NOMO-1 treated with dmso at 0.1 percent for 144 hours (cell line): ENCODE measurements around the gene STARD8.
"Not testable (repeated sequence)": the region's sequence is repeated elsewhere in the genome, so short reads cannot be mapped to it uniquely, and the experiment has no call there.

Experiments used
- DNase-seq: peaks from one replicate; lab custom pipeline; 2025; ENCODE audit not compliant: unreplicated experiment; lab: John Stamatoyannopoulos, UW

STARD8 gene

DNA sequence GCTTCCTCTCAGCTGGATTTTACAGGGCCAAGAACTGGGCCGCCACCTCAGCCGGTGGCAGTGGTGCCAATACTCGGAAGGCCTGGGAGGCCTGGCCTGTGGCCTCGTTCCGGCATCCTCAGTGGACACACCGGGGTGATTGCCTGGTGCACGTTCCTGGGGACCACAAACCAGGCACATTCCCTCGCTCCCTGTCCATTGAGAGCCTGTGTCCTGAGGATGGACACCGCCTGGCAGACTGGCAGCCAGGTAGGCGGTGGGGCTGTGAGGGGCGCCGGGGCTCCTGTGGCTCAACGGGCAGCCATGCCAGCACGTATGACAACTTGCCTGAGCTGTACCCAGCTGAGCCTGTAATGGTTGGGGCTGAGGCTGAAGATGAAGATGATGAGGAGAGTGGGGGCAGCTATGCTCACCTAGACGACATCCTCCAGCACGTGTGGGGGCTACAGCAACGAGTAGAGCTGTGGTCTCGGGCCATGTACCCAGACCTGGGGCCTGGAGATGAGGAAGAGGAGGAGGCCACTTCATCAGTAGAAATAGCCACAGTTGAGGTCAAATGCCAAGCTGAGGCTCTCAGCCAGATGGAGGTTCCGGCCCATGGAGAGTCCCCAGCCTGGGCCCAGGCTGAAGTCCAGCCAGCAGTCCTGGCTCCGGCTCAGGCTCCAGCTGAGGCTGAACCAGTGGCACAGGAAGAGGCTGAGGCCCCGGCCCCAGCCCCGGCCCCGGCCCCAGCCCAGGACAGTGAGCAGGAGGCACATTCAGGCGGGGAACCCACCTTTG, 70.4 kb downstream of the STARD8 start:
- no peak for DNase-seq

DNA sequence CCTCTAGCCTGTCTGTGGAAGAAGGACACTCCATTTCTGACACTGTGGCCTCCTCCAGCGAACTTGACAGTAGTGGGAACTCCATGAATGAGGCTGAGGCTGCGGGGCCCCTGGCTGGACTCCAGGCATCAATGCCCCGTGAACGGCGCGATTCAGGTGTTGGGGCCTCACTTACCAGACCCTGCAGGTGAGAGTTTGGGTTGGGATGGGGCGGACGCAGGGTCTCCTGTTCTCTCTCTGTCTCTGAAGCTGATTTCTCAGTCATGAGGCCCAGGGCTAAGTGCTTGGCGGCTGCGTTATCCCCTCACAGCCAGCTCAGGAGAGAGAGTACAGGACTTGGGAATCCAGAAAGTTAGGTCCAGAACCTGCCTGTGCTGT, 71.0 kb downstream of the STARD8 start:
- DNase-seq = no peak

DNA sequence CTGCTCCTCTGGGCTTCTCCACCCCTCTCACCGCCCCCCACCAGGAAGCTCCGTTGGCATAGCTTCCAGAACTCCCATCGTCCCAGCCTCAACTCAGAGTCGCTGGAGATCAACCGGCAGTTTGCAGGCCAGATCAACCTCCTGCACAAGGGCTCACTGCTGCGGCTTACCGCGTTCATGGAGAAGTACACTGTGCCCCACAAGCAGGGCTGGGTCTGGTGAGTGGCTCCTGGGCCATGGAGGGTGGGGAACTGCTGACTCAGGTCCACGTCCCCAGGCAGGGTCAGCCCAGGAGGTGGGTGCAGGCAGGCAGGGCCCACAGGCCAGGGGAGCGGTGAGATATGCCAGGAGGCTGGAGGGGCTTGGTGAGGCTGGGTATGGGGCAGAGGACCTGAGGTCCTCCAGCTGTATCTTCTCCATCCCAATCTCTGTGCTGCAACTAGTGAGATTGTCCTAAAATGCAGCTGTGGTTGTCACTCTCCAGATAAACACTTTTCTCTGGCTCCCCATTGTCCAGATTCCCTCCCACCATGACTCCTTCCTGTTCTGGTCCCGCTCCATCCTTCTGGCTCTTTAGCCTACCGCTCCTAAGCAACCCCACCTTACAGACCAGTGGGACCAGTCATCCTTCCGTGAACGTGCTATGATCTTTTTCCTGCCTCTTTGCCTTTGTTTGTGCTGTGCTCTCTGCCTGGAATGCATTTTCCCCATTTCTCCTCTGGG, 71.9 kb downstream of the STARD8 start:
- DNase-seq = no peak

DNA sequence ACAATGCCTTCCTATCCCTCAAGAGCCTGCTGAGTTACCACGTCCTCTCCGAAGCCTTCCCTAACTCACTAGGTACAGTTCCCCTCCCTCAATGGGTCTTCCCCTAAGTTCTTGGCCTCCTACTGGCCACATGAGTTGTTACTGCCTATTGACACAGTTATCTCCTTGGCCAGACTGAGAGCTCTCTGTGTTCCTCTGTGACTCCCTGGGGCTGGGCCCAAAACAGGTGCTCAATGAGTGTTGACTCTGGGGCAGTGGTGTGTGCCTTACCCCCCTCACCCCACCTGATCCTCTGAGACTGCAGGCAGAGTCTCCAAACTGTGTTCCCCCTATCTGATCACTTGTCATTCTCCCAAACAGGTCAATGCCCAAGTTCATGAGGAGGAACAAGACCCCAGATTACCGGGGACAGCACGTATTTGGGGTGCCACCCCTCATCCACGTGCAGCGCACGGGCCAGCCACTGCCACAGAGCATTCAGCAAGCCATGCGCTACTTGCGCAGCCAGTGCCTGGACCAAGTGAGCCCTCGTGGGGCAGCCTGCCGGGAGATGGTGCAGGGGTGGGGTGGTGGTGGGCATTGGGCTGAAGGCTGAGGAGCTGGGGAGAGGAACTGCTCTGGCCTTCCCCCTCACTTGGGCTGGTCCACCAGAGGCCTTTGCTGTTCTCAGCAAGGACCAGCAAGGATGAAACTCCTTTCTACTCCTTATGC, 72.6 kb downstream of the STARD8 start:
- no peak for DNase-seq

DNA sequence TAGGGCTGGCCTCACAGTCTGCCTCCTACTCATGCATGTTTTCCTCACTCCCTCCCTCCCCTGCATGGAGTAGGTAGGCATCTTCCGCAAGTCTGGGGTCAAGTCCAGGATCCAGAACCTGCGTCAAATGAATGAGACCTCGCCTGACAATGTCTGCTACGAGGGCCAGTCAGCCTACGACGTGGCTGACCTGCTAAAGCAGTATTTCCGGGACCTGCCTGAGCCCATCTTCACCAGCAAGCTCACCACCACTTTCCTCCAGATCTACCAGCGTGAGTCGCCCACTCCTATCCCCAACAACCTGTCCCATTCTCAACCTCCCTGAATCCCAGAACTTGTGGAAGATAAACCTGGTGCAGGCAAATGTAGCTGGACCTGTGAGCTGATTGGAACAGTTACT, 73.4 kb downstream of the STARD8 start:
- no peak for DNase-seq

DNA sequence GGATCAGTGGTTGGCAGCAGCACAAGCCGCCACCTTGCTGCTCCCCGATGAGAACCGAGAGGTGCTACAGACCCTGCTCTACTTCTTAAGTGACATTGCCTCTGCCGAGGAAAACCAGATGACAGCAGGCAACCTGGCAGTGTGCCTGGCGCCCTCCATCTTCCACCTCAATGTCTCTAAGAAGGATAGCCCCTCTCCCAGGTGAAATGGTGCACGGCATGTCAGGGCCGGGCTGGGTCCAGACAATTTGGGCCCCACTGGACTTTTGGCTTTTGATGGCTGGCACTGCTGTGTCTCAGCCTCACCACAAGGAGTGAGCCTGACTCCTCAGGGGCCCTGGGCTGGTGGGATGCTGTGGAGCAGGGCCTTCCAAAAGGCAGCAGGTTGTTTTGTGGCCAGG, 74.1 kb downstream of the STARD8 start:
- no peak for DNase-seq

DNA sequence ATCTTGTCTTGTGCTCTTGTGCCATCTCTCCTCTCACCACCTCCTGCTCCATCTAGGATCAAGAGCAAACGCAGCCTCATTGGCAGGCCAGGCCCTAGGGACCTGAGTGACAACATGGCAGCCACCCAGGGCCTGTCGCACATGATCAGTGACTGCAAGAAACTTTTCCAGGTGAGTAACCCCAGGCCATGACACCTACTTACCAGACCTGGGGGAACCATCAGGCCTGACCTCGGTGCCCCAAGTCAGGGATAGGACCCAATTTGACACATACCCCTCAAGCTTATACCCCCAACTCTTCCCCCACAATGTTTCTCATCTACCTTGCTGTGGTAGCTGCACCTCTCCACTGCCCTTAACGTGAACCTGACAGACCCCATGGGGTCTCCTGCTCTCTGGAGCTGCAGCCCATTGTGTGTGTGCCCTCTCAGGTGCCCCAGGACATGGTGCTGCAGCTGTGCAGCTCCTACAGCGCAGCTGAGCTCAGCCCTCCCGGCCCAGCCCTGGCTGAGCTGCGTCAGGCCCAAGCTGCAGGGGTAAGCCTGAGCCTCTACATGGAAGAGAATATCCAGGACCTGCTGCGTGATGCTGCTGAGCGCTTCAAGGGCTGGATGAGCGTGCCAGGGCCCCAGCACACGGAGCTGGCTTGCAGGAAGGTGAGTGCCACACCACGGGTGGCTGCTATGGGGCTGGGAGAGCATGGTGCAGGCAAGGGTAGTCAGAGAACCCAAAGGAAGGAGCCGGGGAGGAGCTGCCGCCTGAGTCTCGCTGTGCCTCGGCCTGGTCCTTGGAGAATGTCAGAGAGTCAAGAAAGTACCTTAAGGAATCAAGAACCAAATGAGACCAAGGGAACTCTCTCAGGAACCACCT, 74.8 kb downstream of the STARD8 start:
- DNase-seq = no peak

DNA sequence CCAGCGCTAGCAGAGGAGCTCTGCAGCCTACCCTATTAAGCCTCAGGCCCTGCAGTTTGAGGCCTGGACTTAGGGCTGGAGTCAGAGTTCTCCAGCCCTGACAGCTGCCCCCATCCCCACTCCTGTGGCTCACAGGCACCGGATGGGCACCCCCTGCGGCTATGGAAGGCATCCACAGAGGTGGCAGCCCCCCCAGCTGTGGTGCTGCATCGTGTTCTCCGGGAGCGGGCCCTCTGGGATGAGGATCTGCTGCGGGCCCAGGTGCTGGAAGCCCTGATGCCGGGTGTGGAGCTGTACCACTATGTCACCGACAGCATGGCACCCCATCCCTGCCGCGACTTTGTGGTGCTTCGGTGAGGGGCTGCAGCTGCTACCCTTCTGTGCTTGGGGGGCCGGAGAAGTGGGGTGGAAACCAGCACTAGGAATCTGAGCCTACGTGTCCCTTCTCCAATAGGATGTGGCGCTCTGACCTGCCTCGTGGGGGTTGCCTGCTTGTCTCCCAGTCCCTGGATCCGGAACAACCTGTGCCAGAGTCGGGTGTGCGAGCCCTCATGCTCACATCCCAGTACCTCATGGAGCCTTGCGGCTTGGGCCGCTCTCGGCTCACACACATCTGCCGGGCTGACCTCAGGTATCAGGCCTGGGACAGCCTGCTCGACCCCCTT, 76.2 kb downstream of the STARD8 start:
- DNase-seq = no peak

DNA sequence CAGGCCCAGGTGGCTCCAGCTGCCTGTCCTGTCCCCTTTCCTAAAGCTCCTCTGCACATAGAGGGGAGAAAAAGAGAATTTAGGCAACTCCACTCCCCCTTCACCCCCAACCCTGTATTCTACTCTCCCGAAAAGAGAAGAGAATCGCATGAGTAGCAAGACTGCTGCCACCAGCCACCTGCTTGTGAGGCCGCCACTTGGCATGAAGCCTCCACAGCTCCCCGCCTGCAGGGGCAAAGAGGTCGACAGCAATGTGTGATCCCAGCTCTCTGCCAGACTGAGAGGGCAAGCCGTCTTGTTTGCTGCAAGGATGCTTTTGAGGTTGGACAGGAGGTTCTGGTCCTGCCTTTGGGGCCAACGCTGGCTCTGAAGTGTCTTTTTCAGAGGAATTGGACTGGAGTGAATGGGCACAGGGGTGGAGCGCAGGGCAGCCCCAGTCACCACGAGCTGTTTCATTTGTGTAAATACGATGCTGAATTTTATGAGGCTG, 77.1 kb downstream of the STARD8 start:
- DNase-seq = no peak

DNA sequence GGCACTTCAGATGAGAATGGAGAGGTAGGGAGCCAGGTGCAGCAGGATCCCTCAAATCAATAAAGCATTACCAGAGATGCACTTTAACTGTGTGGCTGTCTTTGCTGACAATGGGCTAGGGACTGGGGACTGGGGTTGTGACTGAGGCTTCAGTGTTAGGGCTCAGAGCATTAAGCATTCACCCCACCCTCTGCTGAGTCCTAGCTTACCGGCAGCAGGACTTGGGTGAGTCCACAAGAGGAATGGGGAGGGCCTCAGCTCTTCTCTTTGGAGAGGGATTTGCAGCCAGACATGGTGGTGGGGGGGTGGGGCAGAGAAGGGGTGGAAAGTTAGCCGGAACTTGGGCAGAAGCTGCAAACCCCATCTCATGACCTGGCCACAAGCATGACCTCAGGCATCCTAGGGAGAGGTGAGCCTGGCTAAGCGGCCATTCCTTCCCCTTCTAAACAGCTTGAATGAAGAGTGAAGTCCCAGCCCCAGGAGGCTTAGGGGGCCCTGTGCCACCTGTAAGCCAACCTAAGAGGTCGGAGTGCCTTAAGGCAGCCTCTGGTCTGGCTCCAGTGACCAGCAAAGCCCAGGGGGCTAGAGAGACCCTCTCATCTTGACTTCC, 78.4 kb downstream of the STARD8 start:
- no peak for DNase-seq

DNA sequence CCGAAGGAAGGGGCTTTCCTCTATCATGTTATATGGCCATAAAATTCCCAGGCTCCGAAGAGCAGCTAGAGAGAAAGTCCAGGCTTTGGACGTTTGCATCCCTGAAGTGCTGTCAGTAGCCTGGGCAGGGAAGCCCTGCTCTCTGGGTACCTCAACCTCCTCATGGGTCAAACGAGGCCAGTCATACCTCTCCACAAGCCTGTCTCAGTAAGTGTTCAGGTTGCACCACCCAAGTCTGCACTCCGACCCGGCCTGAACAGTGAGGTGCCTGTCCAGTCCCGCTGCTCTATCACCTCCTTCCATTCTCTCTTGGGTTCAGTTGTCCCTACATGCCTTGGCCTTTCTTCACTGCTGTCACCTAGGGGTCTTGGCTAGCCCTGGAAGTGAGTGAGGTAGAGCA, 78.9 kb downstream of the STARD8 start:
- DNase-seq = no peak

DNA sequence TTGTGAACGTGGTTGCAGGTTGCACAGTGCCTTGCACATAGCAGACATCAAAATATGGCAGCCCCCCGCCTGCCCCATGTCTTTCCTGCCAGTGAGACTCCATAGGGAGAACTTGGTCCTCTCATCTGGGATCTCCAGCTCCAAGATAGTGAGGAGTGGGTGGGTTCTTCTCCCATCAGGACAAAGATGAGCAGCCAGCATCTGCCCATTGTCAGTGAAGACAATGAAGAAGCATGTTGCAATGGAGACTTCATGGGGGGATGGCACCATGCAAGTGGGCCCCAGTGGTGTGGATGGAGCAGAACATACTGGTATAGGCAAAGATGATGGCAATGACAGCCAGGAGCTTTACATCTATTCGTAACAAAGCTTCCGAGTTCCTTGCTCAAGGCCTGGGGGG, 80.2 kb downstream of the STARD8 start:
- no peak for DNase-seq

DNA sequence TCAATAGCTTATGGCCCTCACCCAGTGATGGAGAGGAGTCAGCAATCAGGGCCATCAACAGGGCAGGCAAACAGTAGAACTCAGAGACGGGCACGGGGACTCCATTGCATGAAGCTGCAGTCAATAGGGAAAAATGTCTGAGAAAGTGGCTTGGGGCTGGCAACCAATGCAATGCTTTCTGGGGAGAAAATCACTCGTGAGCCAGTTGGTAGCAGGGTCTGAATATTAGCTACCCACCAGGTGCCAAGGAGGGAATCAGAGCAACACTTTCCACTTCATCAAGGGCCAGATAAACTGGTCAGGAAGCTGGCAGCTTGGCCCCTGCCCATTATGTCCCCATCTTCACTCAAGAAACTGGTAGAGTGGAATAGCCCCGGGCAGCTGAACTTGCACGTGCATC, 80.7 kb downstream of the STARD8 start:
- no peak for DNase-seq

DNA sequence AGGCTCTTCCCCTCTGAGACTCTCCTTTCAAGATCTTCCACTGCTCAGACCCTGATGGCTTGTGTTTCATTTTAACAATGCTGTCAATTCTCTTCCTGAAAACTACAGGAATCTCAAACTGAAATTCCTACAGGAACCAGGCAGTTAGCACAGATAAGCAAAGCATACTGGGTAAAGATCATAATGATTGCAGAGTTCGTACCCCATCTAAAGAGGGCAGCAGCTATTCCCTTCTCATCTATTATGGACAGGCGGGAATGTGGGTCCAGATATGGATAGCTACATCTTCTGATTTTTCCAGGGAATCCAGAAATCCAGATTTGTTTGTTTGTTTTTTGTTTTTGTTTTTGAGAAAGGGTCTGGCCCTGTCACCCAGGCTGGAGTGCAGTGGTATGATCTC, 83.8 kb downstream of the STARD8 start:
- DNase-seq = no peak

DNA sequence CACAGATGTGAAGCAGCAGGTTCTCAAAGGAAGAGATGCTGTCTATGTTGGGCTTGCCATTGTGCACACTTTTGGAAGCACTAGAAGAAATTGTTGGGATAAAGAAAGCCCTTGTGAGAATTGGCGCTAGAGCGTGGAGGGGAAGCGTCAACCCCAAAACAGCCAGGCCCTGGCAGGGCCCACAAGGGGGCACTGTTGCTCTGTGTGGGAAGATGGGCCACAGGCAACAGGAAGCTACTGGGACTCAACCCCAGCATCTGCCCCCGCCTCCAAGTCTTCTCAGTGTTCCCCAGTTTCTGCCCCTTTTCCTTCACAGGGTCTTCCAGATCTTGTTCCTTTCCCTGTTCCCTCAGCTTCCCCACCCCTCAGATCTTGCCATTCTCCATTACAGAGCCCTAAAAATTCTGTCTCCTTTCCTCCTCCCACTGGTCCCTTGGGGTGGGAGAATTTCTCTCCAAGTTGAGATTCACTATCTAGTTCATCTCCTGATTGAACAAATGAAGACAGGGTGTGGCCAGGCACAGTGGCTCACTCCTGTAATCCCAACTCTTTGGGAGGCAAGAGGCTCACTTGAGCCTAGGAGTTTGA, 85.5 kb downstream of the STARD8 start:
- DNase-seq = no peak

DNA sequence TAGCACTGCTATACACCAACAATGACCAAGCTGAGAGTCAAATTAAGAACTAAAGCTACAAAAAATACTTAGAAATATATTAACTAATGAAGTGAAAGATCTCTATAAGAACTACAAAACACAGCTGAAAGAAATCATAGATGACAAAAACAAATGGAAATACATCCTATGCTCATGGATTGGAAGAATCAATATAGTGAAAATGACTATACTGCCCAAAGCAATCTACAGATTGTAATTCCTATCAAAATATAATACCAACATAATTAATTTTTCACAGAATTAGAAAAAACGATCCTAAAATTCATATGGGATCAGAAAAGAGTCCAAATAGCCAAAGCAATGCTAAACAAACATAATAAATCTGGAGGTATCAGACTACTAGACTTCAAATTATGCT, 87.8 kb downstream of the STARD8 start:
- DNase-seq = no peak

DNA sequence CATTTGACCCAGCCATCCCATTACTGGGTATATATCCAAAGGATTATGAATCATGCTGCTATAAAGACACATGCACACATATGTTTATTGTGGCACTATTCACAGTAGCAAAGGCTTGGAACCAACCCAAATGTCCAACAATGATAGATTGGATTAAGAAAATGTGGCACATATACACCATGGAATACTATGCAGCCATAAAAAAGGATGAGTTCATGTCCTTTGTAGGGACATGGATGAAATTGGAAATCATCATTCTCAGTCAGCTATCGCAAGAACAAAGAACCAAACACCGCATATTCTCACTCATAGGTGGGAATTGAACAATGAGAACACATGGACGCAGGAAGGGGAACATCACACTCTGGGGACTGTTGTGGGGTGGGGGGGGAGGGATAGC, 94.4 kb downstream of the STARD8 start:
- not testable (repeated sequence) for DNase-seq

DNA sequence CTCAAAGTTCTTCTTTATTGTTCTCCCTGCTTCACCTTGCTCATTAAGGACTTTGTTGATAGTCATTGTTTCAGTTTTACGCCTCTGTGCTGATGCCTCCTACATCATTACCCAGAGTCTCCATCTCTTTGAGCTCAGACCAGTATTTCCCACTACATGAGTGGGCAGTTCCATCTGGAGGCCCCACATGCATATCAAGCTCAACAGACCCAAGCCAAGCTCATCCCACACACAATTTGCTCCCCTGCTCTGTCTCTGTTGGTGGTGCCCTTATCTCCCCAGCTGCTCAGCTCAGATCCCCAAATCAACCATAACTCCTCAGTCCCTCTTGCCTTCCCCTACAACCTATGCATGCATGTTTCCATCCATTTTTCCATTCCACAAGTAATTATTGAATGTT, 96.3 kb downstream of the STARD8 start:
- no peak for DNase-seq

DNA sequence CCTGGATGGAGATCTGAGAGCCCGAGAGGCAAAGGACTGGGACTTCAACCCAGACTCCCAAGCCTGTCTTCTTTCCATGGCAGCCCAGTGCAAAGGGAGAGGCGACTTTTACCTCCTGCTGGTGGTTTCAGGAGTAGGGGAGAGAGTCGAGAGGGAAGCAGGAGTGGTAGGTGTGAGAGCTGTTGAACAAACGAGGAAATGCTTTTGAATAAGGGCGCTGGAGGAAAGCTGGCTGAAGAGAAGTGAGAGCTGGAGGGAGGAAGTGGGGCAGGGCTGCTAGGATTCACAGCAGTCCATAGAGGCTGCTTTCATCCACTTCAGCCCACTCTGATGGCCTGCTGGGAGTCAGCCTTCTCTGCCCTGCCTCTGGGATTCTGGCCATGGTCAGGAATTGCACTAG, 99.5 kb downstream of the STARD8 start:
- no peak for DNase-seq

DNA sequence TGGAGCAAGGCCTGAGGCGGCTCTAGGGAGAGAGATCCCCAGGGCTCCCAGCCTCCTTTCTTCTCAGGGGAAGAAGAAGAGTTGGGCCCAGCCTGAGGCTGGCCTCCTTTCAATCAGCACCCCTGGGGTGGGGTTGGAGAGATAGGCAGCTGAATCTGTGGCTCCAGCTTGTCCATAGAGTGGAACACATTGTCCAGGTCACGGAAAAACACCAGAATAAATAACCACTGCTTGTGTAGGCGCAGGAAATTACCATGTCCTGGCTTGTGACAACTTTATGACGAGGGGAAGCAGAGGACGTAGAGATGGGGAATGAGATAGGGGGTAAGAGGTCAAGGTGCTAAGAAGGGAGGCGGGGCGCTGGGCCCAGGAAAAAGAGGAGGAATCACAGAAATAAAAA, 100.6 kb downstream of the STARD8 start:
- DNase-seq = no peak
